CD14-positive monocyte (primary cell): ENCODE results near the gene LCAT. TPM values are rescaled to one million over a fixed set of nuclear protein-coding genes. Genes with fewer than 3 reads are reported as not detected.

Experiments
- DNase-seq, 3 donors: peaks; one replicate each; pipeline ENCODE4 v3.0.0-alpha.2; 2011 to 2022
- H2AFZ ChIP-seq: 2 replicates; pipeline ENCODE4 v1.6.0; 2012; ENCODE audit warnings: mild to moderate bottlenecking, low read depth, low read length, inconsistent platforms; ENCODE audit not compliant: insufficient read depth, poor library complexity, severe bottlenecking
- H3K27ac ChIP-seq, 2 donors: 1 replicate in 1 of 2; 2 replicates in 1 of 2; pipeline ENCODE4 v1.5.1; 2012 to 2013; ENCODE audit warnings: low read length in 2 of 2, control low read depth in 1 of 2, inconsistent platforms in 1 of 2, low read depth in 1 of 2, mild to moderate bottlenecking in 1 of 2
- H3K27me3 ChIP-seq, 2 donors: one replicate each; pipeline versions ENCODE4 v1.6.0 to v1.6.1; 2011 to 2013; ENCODE audit warnings: low read length in 2 of 2; ENCODE audit not compliant: control insufficient read depth in 2 of 2, insufficient read depth in 2 of 2
- H3K36me3 ChIP-seq, 2 donors: replicated peaks in 1 of 2; 1 replicate in 1 of 2; 2 replicates in 1 of 2; pipeline versions ENCODE4 v1.5.1 to v1.6.1; 2012 to 2013; ENCODE audit warnings: low read length in 2 of 2, control low read depth in 1 of 2, inconsistent platforms in 1 of 2, mild to moderate bottlenecking in 1 of 2; ENCODE audit not compliant: insufficient read depth in 2 of 2, control insufficient read depth in 1 of 2
- H3K4me1 ChIP-seq, 2 donors: 1 replicate in 1 of 2; 2 replicates in 1 of 2; pipeline versions ENCODE4 v1.5.1 to v1.6.1; 2012 to 2013; ENCODE audit warnings: low read length in 2 of 2, control low read depth in 1 of 2, inconsistent platforms in 1 of 2, mild to moderate bottlenecking in 1 of 2, moderate library complexity in 1 of 2; ENCODE audit not compliant: insufficient read depth in 2 of 2, control insufficient read depth in 1 of 2
- H3K4me2 ChIP-seq: replicated peaks from 2 replicates; pipeline ENCODE3; 2012; ENCODE audit warnings: low read length, moderate library complexity, mild to moderate bottlenecking; ENCODE audit not compliant: poor library complexity, severe bottlenecking; ENCODE audit errors: extremely low read depth
- H3K4me3 ChIP-seq, 3 experiments: fragments of 200-600 bp in 1 of 3; sonication (generic) in 1 of 3; replicated peaks in 1 of 3; 1 replicate in 2 of 3; 2 replicates in 1 of 3; pipeline ENCODE4 v1.5.1; 2011 to 2013; ENCODE audit warnings: low read length in 3 of 3, mild to moderate bottlenecking in 3 of 3, control low read depth in 2 of 3, low read depth in 2 of 3, inconsistent platforms in 1 of 3, moderate library complexity in 1 of 3
- H3K79me2 ChIP-seq: 2 replicates; pipeline ENCODE4 v1.6.0; 2012; ENCODE audit warnings: mild to moderate bottlenecking, control low read depth, inconsistent platforms, low read length, moderate library complexity; ENCODE audit not compliant: insufficient read depth
- H3K9ac ChIP-seq: 2 replicates; pipeline ENCODE4 v1.6.0; 2017; ENCODE audit warnings: low read length, mild to moderate bottlenecking; ENCODE audit not compliant: insufficient read depth, poor library complexity, severe bottlenecking
- H3K9me3 ChIP-seq, 2 donors: replicated peaks in 1 of 2; 1 replicate in 1 of 2; 2 replicates in 1 of 2; pipeline versions ENCODE4 v1.5.1 to v1.6.1; 2012 to 2013; ENCODE audit warnings: low read length in 2 of 2, control low read depth in 1 of 2; ENCODE audit not compliant: control insufficient read depth in 1 of 2, insufficient read depth in 1 of 2
- H4K20me1 ChIP-seq: 2 replicates; pipeline ENCODE4 v1.6.0; 2012; ENCODE audit warnings: mild to moderate bottlenecking, low read length, control low read depth, moderate library complexity; ENCODE audit not compliant: insufficient read depth
- H3K27ac Mint-ChIP-seq, 7 donors: one replicate each; pipeline ENCODE4 v1.8.0; 2020; ENCODE audit warnings: mild to moderate bottlenecking in 7 of 7, mixed read lengths in 7 of 7, moderate library complexity in 6 of 7, inconsistent platforms in 2 of 7
- H3K27me3 Mint-ChIP-seq, 3 donors: one replicate each; pipeline ENCODE4 v1.8.0; 2021 to 2022; ENCODE audit warnings: low read depth in 3 of 3, mild to moderate bottlenecking in 3 of 3, mixed read lengths in 3 of 3, moderate library complexity in 3 of 3, inconsistent platforms in 1 of 3
- H3K36me3 Mint-ChIP-seq, 2 donors: one replicate each; pipeline ENCODE4 v1.8.0; 2020; ENCODE audit warnings: mixed read lengths in 2 of 2, inconsistent platforms in 1 of 2, mild to moderate bottlenecking in 1 of 2
- H3K4me1 Mint-ChIP-seq: one replicate; pipeline ENCODE4 v1.8.0; 2020; ENCODE audit warnings: mild to moderate bottlenecking, mixed read lengths
- H3K4me3 Mint-ChIP-seq, 2 donors: one replicate each; pipeline ENCODE4 v1.8.0; 2020; ENCODE audit warnings: mild to moderate bottlenecking in 2 of 2, mixed read lengths in 2 of 2, moderate library complexity in 1 of 2
- H3K9me3 Mint-ChIP-seq, 7 donors: one replicate each; pipeline ENCODE4 v1.8.0; 2020 to 2022; ENCODE audit warnings: mixed read lengths in 7 of 7, mild to moderate bottlenecking in 6 of 7, moderate library complexity in 6 of 7, inconsistent platforms in 2 of 7
- CTCF ChIP-seq: fragments of 200-600 bp; IDR thresholded peaks from one replicate; pipeline ENCODE4 v1.8.0; 2022; ENCODE audit warnings: antibody characterized with exemption, mild to moderate bottlenecking
- whole genome bisulfite sequencing: methylation state at CpG from one replicate; pipeline ENCODE4 v1.1.5; 2013; ENCODE audit warnings: missing lambda C conversion rate; ENCODE audit not compliant: insufficient coverage; 5-methylcytosine and 5-hydroxymethylcytosine counted together
- intact Hi-C, 2 donors: fragments of 100-400 bp; cut with micrococcal nuclease; formaldehyde crosslinking; loops; one replicate each; pipeline versions ENCODE4 v1.15.0 to v1.15.1; 2023
- polyA plus RNA-seq, 3 donors: library from polyadenylated mRNA; depleted of rRNA in 1 of 3; unstranded in 2 of 3; stranded (reverse) in 1 of 3; fragments of 300-500 nt in 2 of 3; fragments of >200 nt in 1 of 3; fragmentation: Illumina TruSeq in 2 of 3; gene quantifications; 1 replicate in 2 of 3; 2 replicates in 1 of 3; pipeline ENCODE4 v1.2.3, GENCODE V29; 2012 to 2021

The LCAT gene
- polyA plus RNA-seq, 3 donors: 0.17 to 16.2 TPM; not detected in 1

GRCh38 chr16:67928561-67929364, 15.2 kb downstream of the LCAT start:
- H3K4me1 ChIP-seq: no peaks in the 10 kb centered on the region
- no peak overlapping the region for H3K27ac ChIP-seq
- no peak overlapping the region for H3K4me3 ChIP-seq
- Mint-ChIP-seq H3K27ac (peak overlapping the region in 3 of 7 donors; percentile 7 to 23 (median 20)), H3K9me3 (no peaks in the 10 kb centered on the region), H3K4me3 (no peak overlapping the region), H3K36me3 (peaks cover 39 to 72% of the 10 kb centered on the region in 2 donors), H3K4me1 (no peaks in the 10 kb centered on the region), H3K27me3 (peaks cover 0 to 2% (median 0%) of the 10 kb centered on the region in 3 donors)
- H3K79me2 ChIP-seq: peaks cover 3% of the 10 kb centered on the region
- no peaks in the 10 kb centered on the region for H3K27me3 ChIP-seq
- no peak overlapping the region for H2AFZ ChIP-seq
- intact Hi-C loops: loop anchor here (2.0 to 5.0 kb wide), 3 partner anchors 111 to 256 kb away; no protein-coding TSS in a partner anchor
- no peak overlapping the region for H3K4me2 ChIP-seq
- peak; percentile 30 to 51 (median 36) for DNase-seq
- H3K36me3 ChIP-seq: peaks cover 54 to 87% of the 10 kb centered on the region in 2 donors
- peaks cover 92% of the 10 kb centered on the region for H4K20me1 ChIP-seq
- 68% methylated on average over 6 of the region's 16 CpGs for WGBS
- no peaks in the 10 kb centered on the region for H3K9me3 ChIP-seq
- peak; percentile 92 for TF ChIP-seq CTCF
- no peak overlapping the region for H3K9ac ChIP-seq

- intact Hi-C loops: loop anchor here (2.0 to 5.0 kb wide), 3 partner anchors 111 to 256 kb away; no protein-coding TSS in a partner anchor
- Histone ChIP-seq H3K4me1 (no peaks in the 10 kb centered on the region), H2AFZ (no peak overlapping the region), H3K4me3 (no peak overlapping the region), H4K20me1 (peaks cover 93% of the 10 kb centered on the region), H3K27me3 (no peaks in the 10 kb centered on the region), H3K9ac (no peak overlapping the region), H3K4me2 (no peak overlapping the region), H3K9me3 (no peaks in the 10 kb centered on the region), H3K27ac (no peak overlapping the region), H3K36me3 (peaks cover 56 to 90% of the 10 kb centered on the region in 2 donors), H3K79me2 (peaks cover 4% of the 10 kb centered on the region)
- WGBS: 86% methylated on average over 4 of the region's 7 CpGs
- Mint-ChIP-seq H3K4me3 (no peak overlapping the region), H3K9me3 (no peaks in the 10 kb centered on the region), H3K27ac (peak overlapping the region in 2 of 7 donors; percentile 20 to 79), H3K36me3 (peaks cover 42 to 72% of the 10 kb centered on the region in 2 donors), H3K4me1 (no peaks in the 10 kb centered on the region), H3K27me3 (peaks cover 0 to 2% (median 0%) of the 10 kb centered on the region in 3 donors)
- TF ChIP-seq CTCF: no peak
- DNase-seq: no peak
Measured at GRCh38 chr16:67928147-67928546, 15.8 kb downstream of the LCAT start.
